ENCODE data around the gene EPS15. TPM values are rescaled to one million over a fixed set of nuclear protein-coding genes. Genes with fewer than 3 reads are reported as not detected.
A peak's percentile ranks its signal among the peaks of the same experiment; 100 is the strongest.

The EPS15 gene
- total RNA-seq, 1 experiment from 2014 or later = 116 TPM

GRCh38 chr1:51330331-51331201 lies 188.5 kb downstream of the EPS15 start, which contains the start of gene TTC39A:
Gene TTC39A (minus strand): TSS chr1:51330562. CDS start chr1:51330477, 85 bp downstream.
- no peak for DNase-seq
- Histone ChIP-seq H2AFZ (ENCODE audit: low read length) (0 out of 2 replicates have a peak within 1 kb of the TSS, but pooled peaks have one; percentile 3), H3K9ac (ENCODE audit: low read length) (no peak within 1 kb of the TSS), H3K36me3 (ENCODE audit: insufficient read depth, low read length) (no peaks in the 10 kb centered on the region), H3K27me3 (ENCODE audit: low read length) (no peaks in the 10 kb centered on the region), H3K4me3 (ENCODE audit: low read length) (no peak within 1 kb of the TSS), H3K9me3 (ENCODE audit: low read length) (no peaks in the 10 kb centered on the region), H3K79me2 (ENCODE audit: low read length) (no peaks in the 10 kb centered on the region), H3K4me1 (ENCODE audit: low read length) (peaks cover 11% of the 10 kb centered on the region), H4K20me1 (ENCODE audit: insufficient read depth, low read depth, low read length) (no peaks in the 10 kb centered on the region), H3K9me2 (replicated peaks; ENCODE audit: insufficient read depth, low read length) (no peaks in the 10 kb centered on the region), H3K4me2 (ENCODE audit: low read depth, low read length, poor library complexity, severe bottlenecking) (no peak within 1 kb of the TSS), H3K27ac (ENCODE audit: low read length) (no peak within 1 kb of the TSS)

DNA sequence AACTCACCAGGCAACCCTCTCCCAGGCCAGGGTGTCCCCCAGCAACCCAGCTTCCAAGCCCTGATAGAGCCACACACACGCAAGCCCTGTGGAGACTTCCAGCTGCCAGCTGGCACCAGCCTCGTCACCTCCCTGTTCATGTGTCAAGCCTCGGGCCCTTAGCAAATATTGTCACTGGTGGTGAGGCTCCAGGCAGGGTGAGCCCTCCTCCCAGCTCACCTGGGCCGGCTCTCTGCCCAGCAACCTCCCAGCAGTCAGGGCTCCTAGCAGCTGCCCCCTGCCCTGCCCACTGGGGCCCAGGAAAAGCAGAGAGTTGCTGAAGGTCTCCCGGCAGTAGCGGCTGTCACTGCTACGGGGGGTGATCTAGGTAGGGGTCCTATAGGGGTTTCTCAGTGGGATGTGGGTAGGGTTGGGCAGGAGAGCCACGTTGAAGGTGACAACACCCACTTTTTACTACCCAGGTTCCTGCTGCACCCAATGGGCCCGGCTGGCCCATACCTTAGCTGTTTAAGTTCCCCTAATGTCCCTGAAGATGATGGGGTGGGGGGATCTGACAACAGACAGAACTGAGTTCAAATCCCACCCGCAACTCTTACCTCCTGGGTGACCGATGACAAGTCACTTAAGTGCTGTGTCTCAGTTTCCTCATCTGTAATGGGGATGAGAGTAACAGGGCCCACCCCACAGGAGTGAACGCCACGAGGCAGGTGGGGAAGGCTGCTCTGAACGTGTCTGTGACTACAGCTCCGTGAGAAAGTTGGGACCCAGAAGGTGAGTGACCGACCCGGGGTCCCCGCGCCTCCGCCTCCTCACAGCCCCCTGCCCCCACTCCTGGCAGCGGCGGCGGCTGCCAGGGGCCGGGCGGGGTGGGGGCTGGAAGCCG lies 189.4 kb downstream of the EPS15 start:
- no peaks in the 10 kb centered on the region for H3K27me3 ChIP-seq (ENCODE audit: low read length)
- H2AFZ ChIP-seq (ENCODE audit: low read length) = no peak overlapping the region

DNA sequence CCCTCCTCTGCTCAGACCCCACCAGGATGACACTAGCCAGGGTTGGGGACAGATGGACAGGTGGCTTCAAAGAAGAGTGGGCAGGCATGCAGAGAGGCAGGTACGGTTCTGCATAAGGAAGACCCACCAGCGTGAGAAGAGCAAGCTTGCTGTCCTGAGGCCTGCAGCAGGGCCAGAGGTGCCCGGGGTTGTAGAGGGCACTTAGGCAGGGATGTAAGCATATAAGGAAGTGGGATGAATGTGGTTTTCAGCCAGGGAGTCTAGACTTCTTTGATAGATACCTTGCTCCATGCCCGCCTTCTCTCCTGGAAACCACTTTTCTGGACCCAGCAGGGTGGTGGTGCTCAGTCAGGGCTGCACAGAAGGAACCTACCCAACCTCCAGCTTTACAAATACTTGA lies 190.1 kb downstream of the EPS15 start:
- Histone ChIP-seq H3K9me3 (ENCODE audit: low read length) (no peaks in the 10 kb centered on the region), H3K4me1 (ENCODE audit: low read length) (peaks cover 11% of the 10 kb centered on the region), H3K79me2 (ENCODE audit: low read length) (no peaks in the 10 kb centered on the region), H3K27ac (ENCODE audit: low read length) (no peak overlapping the region), H3K4me3 (ENCODE audit: low read length) (no peak overlapping the region), H3K4me2 (ENCODE audit: low read depth, low read length, poor library complexity, severe bottlenecking) (no peak overlapping the region), H3K27me3 (ENCODE audit: low read length) (no peaks in the 10 kb centered on the region), H3K9ac (ENCODE audit: low read length) (no peak overlapping the region), H2AFZ (ENCODE audit: low read length) (no peak overlapping the region), H3K9me2 (replicated peaks; ENCODE audit: insufficient read depth, low read length) (no peaks in the 10 kb centered on the region), H4K20me1 (ENCODE audit: insufficient read depth, low read depth, low read length) (no peaks in the 10 kb centered on the region), H3K36me3 (ENCODE audit: insufficient read depth, low read length) (no peaks in the 10 kb centered on the region)
- no peak for DNase-seq

More for the DNA sequence above, 189.4 kb downstream of the EPS15 start:
- no peaks in the 10 kb centered on the region for H3K79me2 ChIP-seq (ENCODE audit: low read length)
- H3K9me2 ChIP-seq (replicated peaks; ENCODE audit: insufficient read depth, low read length) = no peaks in the 10 kb centered on the region
- no peak overlapping the region for H3K4me2 ChIP-seq (ENCODE audit: low read depth, low read length, poor library complexity, severe bottlenecking)
- H3K36me3 ChIP-seq (ENCODE audit: insufficient read depth, low read length) = no peaks in the 10 kb centered on the region
- no peak for DNase-seq
- no peak overlapping the region for H3K9ac ChIP-seq (ENCODE audit: low read length)
- no peaks in the 10 kb centered on the region for H3K9me3 ChIP-seq (ENCODE audit: low read length)
- no peak overlapping the region for H3K4me3 ChIP-seq (ENCODE audit: low read length)
- H3K27ac ChIP-seq (ENCODE audit: low read length) = no peak overlapping the region
- no peaks in the 10 kb centered on the region for H4K20me1 ChIP-seq (ENCODE audit: insufficient read depth, low read depth, low read length)
- peaks cover 11% of the 10 kb centered on the region for H3K4me1 ChIP-seq (ENCODE audit: low read length)

DNA sequence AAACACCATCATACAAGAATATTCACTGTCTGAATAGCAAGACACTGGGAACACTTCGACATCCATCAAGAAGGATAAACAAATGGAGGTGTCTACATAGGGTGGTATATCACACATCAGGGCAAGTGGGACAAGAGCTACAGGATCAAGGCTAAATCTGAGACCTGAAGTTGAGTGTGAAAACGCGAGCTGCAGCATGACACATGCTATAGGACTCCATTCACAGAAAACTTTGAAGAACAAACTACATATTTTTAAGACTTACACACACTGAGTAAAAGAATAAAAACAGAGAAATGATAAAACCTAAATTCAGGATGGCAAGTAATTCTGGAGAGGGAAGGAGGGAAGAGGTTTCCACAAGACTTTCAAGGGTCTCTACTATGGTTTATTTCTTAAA lies 190.8 kb downstream of the EPS15 start:
- Histone ChIP-seq H3K27me3 (ENCODE audit: low read length) (no peaks in the 10 kb centered on the region), H4K20me1 (ENCODE audit: insufficient read depth, low read depth, low read length) (no peaks in the 10 kb centered on the region), H3K4me3 (ENCODE audit: low read length) (no peak overlapping the region), H3K9me3 (ENCODE audit: low read length) (no peaks in the 10 kb centered on the region), H3K27ac (ENCODE audit: low read length) (no peak overlapping the region), H3K4me1 (ENCODE audit: low read length) (peaks cover 11% of the 10 kb centered on the region), H3K79me2 (ENCODE audit: low read length) (no peaks in the 10 kb centered on the region), H3K36me3 (ENCODE audit: insufficient read depth, low read length) (no peaks in the 10 kb centered on the region), H3K4me2 (ENCODE audit: low read depth, low read length, poor library complexity, severe bottlenecking) (no peak overlapping the region), H2AFZ (ENCODE audit: low read length) (no peak overlapping the region), H3K9me2 (replicated peaks; ENCODE audit: insufficient read depth, low read length) (no peaks in the 10 kb centered on the region), H3K9ac (ENCODE audit: low read length) (no peak overlapping the region)
- no peak for DNase-seq

DNA sequence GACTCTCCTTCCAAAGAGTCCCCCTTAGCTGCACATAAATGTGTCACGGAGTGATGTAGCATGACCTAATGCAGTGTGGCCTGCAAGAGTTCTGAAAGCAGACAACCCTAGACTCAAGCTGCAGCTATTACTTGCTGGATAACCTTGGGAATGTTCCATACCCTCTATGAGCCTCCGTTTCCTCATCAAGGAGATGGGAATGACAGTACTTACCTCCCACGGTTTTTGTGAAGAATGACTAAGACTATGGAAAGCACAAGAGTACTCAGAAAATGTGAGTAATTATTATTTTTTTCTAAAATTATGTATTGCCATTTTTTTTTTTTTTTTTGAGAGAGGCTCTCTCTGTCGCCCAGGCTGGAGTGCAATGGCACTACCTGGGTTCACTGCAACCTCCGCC lies 191.7 kb downstream of the EPS15 start:
- no peak overlapping the region for H3K27ac ChIP-seq (ENCODE audit: low read length)
- no peaks in the 10 kb centered on the region for H3K27me3 ChIP-seq (ENCODE audit: low read length)
- peaks cover 11% of the 10 kb centered on the region for H3K4me1 ChIP-seq (ENCODE audit: low read length)
- H3K4me3 ChIP-seq (ENCODE audit: low read length) = no peak overlapping the region
- no peaks in the 10 kb centered on the region for H3K9me2 ChIP-seq (replicated peaks; ENCODE audit: insufficient read depth, low read length)
- no peaks in the 10 kb centered on the region for H4K20me1 ChIP-seq (ENCODE audit: insufficient read depth, low read depth, low read length)
- no peak overlapping the region for H3K4me2 ChIP-seq (ENCODE audit: low read depth, low read length, poor library complexity, severe bottlenecking)
- H2AFZ ChIP-seq (ENCODE audit: low read length) = no peak overlapping the region
- H3K79me2 ChIP-seq (ENCODE audit: low read length) = no peaks in the 10 kb centered on the region
- H3K36me3 ChIP-seq (ENCODE audit: insufficient read depth, low read length) = no peaks in the 10 kb centered on the region
- no peak for DNase-seq
- no peaks in the 10 kb centered on the region for H3K9me3 ChIP-seq (ENCODE audit: low read length)
- H3K9ac ChIP-seq (ENCODE audit: low read length) = no peak overlapping the region

DNA sequence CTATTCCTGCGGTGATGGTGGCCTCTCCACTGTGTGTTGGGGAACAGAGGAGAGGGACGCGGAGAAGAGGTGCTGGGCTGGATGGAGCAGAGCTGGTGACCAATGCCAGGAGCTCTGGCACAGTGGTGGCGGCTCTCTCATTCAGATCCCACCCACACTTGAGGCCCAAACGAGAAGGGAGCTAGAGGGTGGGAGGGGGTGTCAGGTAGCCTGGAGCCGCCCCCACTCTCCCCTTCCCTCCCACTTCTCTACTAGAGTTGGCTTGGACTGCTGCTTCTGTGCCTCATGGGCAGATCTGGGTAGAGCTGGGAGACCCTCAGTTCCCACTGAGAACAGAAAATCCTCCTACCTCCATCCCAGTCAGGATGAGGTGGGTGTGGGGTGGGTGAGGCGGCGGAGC lies 192.2 kb downstream of the EPS15 start:
- H2AFZ ChIP-seq (ENCODE audit: low read length) = no peak overlapping the region

GRCh38 chr1:51325878-51326755 lies 192.9 kb downstream of the EPS15 start:
- no peaks in the 10 kb centered on the region for H4K20me1 ChIP-seq (ENCODE audit: insufficient read depth, low read depth, low read length)
- no peak overlapping the region for H2AFZ ChIP-seq (ENCODE audit: low read length)
- no peaks in the 10 kb centered on the region for H3K79me2 ChIP-seq (ENCODE audit: low read length)
- DNase-seq = no peak
- peaks cover 5% of the 10 kb centered on the region for H3K4me1 ChIP-seq (ENCODE audit: low read length)
- H3K9me3 ChIP-seq (ENCODE audit: low read length) = no peaks in the 10 kb centered on the region
- no peak overlapping the region for H3K4me2 ChIP-seq (ENCODE audit: low read depth, low read length, poor library complexity, severe bottlenecking)
- H3K4me3 ChIP-seq (ENCODE audit: low read length) = no peak overlapping the region
- H3K36me3 ChIP-seq (ENCODE audit: insufficient read depth, low read length) = no peaks in the 10 kb centered on the region
- no peak overlapping the region for H3K9ac ChIP-seq (ENCODE audit: low read length)
- no peak overlapping the region for H3K27ac ChIP-seq (ENCODE audit: low read length)
- no peaks in the 10 kb centered on the region for H3K9me2 ChIP-seq (replicated peaks; ENCODE audit: insufficient read depth, low read length)
- no peaks in the 10 kb centered on the region for H3K27me3 ChIP-seq (ENCODE audit: low read length)

More for the DNA sequence above, 192.2 kb downstream of the EPS15 start:
- Histone ChIP-seq H3K79me2 (ENCODE audit: low read length) (no peaks in the 10 kb centered on the region), H3K27ac (ENCODE audit: low read length) (no peak overlapping the region), H3K9ac (ENCODE audit: low read length) (no peak overlapping the region), H3K9me3 (ENCODE audit: low read length) (no peaks in the 10 kb centered on the region), H3K4me3 (ENCODE audit: low read length) (no peak overlapping the region), H3K4me1 (ENCODE audit: low read length) (peaks cover 11% of the 10 kb centered on the region), H3K27me3 (ENCODE audit: low read length) (no peaks in the 10 kb centered on the region), H4K20me1 (ENCODE audit: insufficient read depth, low read depth, low read length) (no peaks in the 10 kb centered on the region), H3K4me2 (ENCODE audit: low read depth, low read length, poor library complexity, severe bottlenecking) (no peak overlapping the region), H3K9me2 (replicated peaks; ENCODE audit: insufficient read depth, low read length) (no peaks in the 10 kb centered on the region), H3K36me3 (ENCODE audit: insufficient read depth, low read length) (no peaks in the 10 kb centered on the region)
- DNase-seq = no peak
